ENCODE measurements around the gene PI4KA. TPM values are rescaled to one million over a fixed set of nuclear protein-coding genes. Genes with fewer than 3 reads are reported as not detected.

The PI4KA gene
- total RNA-seq, 1 experiment from 2014 or later = 65.8 TPM

DNA sequence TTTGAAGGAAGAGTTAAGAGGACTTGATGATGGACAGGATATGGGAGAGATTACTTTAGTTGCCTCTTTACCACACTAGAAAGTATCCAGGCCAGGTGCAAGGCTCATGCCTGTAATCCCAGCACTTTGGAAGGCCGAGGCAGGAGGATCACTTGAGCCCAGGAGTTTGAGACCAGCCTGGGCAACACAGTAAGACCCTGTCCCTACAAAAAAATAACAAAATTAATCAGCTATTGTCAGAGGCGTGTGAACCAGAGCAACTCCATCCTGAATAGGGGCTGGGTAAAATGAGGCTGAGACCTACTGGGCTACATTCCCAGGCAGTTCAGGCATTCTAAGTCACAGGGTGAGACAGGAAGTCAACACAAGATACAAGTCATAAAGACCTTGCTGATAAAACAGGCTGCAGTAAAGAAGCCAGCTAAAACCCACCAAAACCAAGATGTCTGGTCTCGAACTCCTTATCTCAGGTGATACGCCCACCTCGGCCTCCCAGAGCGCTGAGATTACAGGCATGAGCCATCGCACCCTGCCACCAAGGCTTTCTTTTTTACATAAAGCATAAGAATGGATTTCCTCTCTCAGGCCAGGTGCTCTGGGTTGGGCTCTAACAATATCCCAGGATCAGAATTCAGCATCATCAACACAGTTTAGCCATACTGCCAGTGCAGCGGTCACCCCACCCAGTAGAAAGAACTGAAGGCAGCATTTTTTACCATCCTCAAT lies 17.8 kb downstream of the PI4KA start:
- Mint-ChIP-seq H3K9me3 (no peaks in the 10 kb centered on the region), H3K27me3 (ENCODE audit: low read depth) (no peaks in the 10 kb centered on the region), H3K4me1 (peaks cover 28 to 34% of the 10 kb centered on the region in 2 experiments), H3K4me3 (peak overlapping the region in 1 of 2 experiments; percentile 45; a peak in 2 of 5 replicates), H3K36me3 (ENCODE audit: insufficient read depth in 1 of 3, low read depth in 3 of 3) (no peaks in the 10 kb centered on the region), H3K27ac (peak overlapping the region; percentile 35 to 91 (median 36); a peak in 6 of 7 replicates)
- Histone ChIP-seq H3K18ac (ENCODE audit: insufficient read length, low read depth, low read length) (no peak overlapping the region), H3K27me3 (ENCODE audit: insufficient read depth, low read length) (no peaks in the 10 kb centered on the region), H2BK12ac (ENCODE audit: insufficient read length, low read depth, low read length) (no peak overlapping the region), H2AK5ac (ENCODE audit: insufficient read length, low read length) (no peak overlapping the region), H3K27ac (ENCODE audit: insufficient read length, low read depth, low read length) (no peak overlapping the region), H3K23ac (ENCODE audit: insufficient read length, low read depth, low read length) (no peak overlapping the region), H3K14ac (ENCODE audit: insufficient read depth, low read length) (no peak overlapping the region), H2BK15ac (ENCODE audit: low read depth, low read length) (no peak overlapping the region), H4K20me1 (ENCODE audit: control insufficient read depth, insufficient read depth, insufficient read length) (no peaks in the 10 kb centered on the region), H2AFZ (ENCODE audit: low read length) (no peak overlapping the region), H3K79me1 (ENCODE audit: insufficient read depth, low read depth, low read length, poor library complexity, severe bottlenecking) (no peaks in the 10 kb centered on the region), H2BK20ac (ENCODE audit: low read depth, low read length, poor library complexity, severe bottlenecking) (no peak overlapping the region), H3K56ac (ENCODE audit: insufficient read length, low read depth, low read length) (no peak overlapping the region), H3K4me1 (ENCODE audit: insufficient read depth, low read length) (peaks cover 4% of the 10 kb centered on the region; the same call in 1 of the 2 replicates), H2BK120ac (ENCODE audit: low read depth, low read length, poor library complexity, severe bottlenecking) (no peak overlapping the region), H3K9ac (ENCODE audit: extremely low read depth, insufficient read length, low read length) (no peak overlapping the region), H3K23me2 (ENCODE audit: insufficient read length, low read depth, low read length, poor library complexity, severe bottlenecking) (no peaks in the 10 kb centered on the region), H2BK5ac (ENCODE audit: insufficient read length, low read length) (no peak overlapping the region), H4K8ac (replicated peaks; ENCODE audit: insufficient read length, low read depth, low read length) (no peak overlapping the region), H4K91ac (ENCODE audit: insufficient read length, low read depth, low read length) (no peak overlapping the region), H3K4me2 (ENCODE audit: insufficient read depth, insufficient read length, low read length) (no peak overlapping the region), H3K4ac (ENCODE audit: low read depth, low read length) (no peak overlapping the region), H3T11ph (ENCODE audit: low read length) (no peak overlapping the region), H4K5ac (ENCODE audit: insufficient read length, low read depth, low read length) (no peak overlapping the region), H3K79me2 (ENCODE audit: insufficient read depth, low read length) (peaks cover 2% of the 10 kb centered on the region; the same call in 1 of the 2 replicates), H3K9me3 (ENCODE audit: control insufficient read depth, low read depth, low read length) (no peaks in the 10 kb centered on the region)
- TF ChIP-seq, protein P1, sequence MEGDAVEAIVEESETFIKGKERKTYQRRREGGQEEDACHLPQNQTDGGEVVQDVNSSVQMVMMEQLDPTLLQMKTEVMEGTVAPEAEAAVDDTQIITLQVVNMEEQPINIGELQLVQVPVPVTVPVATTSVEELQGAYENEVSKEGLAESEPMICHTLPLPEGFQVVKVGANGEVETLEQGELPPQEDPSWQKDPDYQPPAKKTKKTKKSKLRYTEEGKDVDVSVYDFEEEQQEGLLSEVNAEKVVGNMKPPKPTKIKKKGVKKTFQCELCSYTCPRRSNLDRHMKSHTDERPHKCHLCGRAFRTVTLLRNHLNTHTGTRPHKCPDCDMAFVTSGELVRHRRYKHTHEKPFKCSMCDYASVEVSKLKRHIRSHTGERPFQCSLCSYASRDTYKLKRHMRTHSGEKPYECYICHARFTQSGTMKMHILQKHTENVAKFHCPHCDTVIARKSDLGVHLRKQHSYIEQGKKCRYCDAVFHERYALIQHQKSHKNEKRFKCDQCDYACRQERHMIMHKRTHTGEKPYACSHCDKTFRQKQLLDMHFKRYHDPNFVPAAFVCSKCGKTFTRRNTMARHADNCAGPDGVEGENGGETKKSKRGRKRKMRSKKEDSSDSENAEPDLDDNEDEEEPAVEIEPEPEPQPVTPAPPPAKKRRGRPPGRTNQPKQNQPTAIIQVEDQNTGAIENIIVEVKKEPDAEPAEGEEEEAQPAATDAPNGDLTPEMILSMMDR (conservative IDR thresholded peaks at IDR 0.05) = no peak
- DNase-seq = peak; percentile 37
- no CpG with 5 or more reads among the region's 8 CpGs for WGBS (ENCODE audit: extremely low coverage, insufficient read length, low lambda C conversion rate)
